K562 (cell line): ENCODE measurements around the gene PLXNB1. TPM values are rescaled to one million over a fixed set of nuclear protein-coding genes. Genes with fewer than 3 reads are reported as not detected.

Experiments
- BDP1 ChIP-seq: IDR thresholded peaks from 3 replicates; pipeline ENCODE4 v1.6.1; 2011; ENCODE audit not compliant: insufficient read length, insufficient read depth
- CBX2 ChIP-seq: fragments of 200-600 bp; sonication (generic); IDR thresholded peaks from one replicate; pipeline ENCODE4 v1.6.1; 2012; ENCODE audit warnings: mild to moderate bottlenecking, low read length, inconsistent platforms; ENCODE audit not compliant: insufficient read depth, poor library complexity, severe bottlenecking
- CCAR2 ChIP-seq: fragments of 200-400 bp; formaldehyde crosslinking; IDR thresholded peaks from 2 replicates; pipeline ENCODE4 v1.6.1; 2017; ENCODE audit warnings: mild to moderate bottlenecking, low read depth, low read length
- KLF13 ChIP-seq: fragments of 450-650 bp; IDR thresholded peaks from 2 replicates; pipeline ENCODE4 v1.6.1; 2016; ENCODE audit warnings: missing genetic modification characterization, low read depth, mild to moderate bottlenecking, missing compliant biosample characterization, moderate library complexity, borderline replicate concordance
- LARP7 ChIP-seq: fragments of 450-650 bp; IDR thresholded peaks from 2 replicates; pipeline ENCODE4 v1.6.1; 2016
- NFIC ChIP-seq: fragments of 450-650 bp; IDR thresholded peaks from 2 replicates; pipeline ENCODE4 v1.6.1; 2017; ENCODE audit warnings: mild to moderate bottlenecking, inconsistent platforms
- NR2C2 ChIP-seq, 2 experiments: fragments of 200-800 bp in 1 of 2; sonication (Bioruptor generic) in 1 of 2; sonication (generic) in 1 of 2; formaldehyde crosslinking in 1 of 2; IDR thresholded peaks; 2 replicates each; pipeline versions ENCODE4 v1.6.1 to v1.8.0; 2016 to 2022; ENCODE audit warnings: mild to moderate bottlenecking in 1 of 2, missing compliant biosample characterization in 1 of 2, missing genetic modification characterization in 1 of 2, missing genetic modification reagents in 1 of 2
- SIRT6 ChIP-seq: IDR thresholded peaks from one replicate; pipeline ENCODE4 v1.6.1; 2012; ENCODE audit warnings: low read depth, mild to moderate bottlenecking, control low read depth, inconsistent platforms, low read length, moderate library complexity
- ZNF232 ChIP-seq: sonication (generic); formaldehyde crosslinking; IDR thresholded peaks from 2 replicates; pipeline ENCODE4 v1.8.0; 2022; ENCODE audit warnings: mild to moderate bottlenecking, missing genetic modification reagents
- ZNF717 ChIP-seq: fragments of 250-450 bp; sonication (Bioruptor Pico); IDR thresholded peaks from 2 replicates; pipeline ENCODE4 v1.5.0; 2021
- ZNF764 ChIP-seq: fragments of 250-450 bp; sonication (Bioruptor Pico); IDR thresholded peaks from 2 replicates; pipeline ENCODE4 v1.4.0; 2020; ENCODE audit warnings: low read depth, mild to moderate bottlenecking, moderate library complexity
- polyA plus RNA-seq, 8 experiments: library from polyadenylated mRNA; depleted of rRNA in 4 of 8; stranded (reverse) in 5 of 8; unstranded in 3 of 8; fragments of >200 nt; fragmentation: Nextera tagmentation in 2 of 8; fragmentation: Illumina TruSeq in 1 of 8; extraction: Ambion mirVana in 2 of 8; extraction: Trizol in 1 of 8; gene quantifications; 2 replicates each; pipeline versions ENCODE4 v1.2.1 to v1.2.3, GENCODE V29; 2011 to 2014; ENCODE audit warnings: inconsistent platforms in 1 of 8, missing spikeins in 1 of 8
- total RNA-seq, 7 experiments: library from RNA; depleted of rRNA in 6 of 7; stranded (reverse); fragments of >200 nt in 6 of 7; fragmentation: Illumina TruSeq in 2 of 7; extraction: Trizol in 2 of 7; gene quantifications; 2 replicates each; pipeline versions ENCODE4 v1.2.1 to v1.2.3, GENCODE V29; 2011 to 2021; ENCODE audit warnings: low replicate concordance in 1 of 7
- TF ChIP-seq, protein P1 (sequence below): fragments of 250-450 bp; sonication (Bioruptor Pico); IDR thresholded peaks from 2 replicates; pipeline ENCODE4 v1.8.0; 2021; ENCODE audit warnings: moderate library complexity, mild to moderate bottlenecking, inconsistent platforms
- TF ChIP-seq, protein P2 (sequence below): fragments of 450-650 bp; IDR thresholded peaks from 2 replicates; pipeline ENCODE4 v1.6.1; 2018; ENCODE audit not compliant: partially characterized antibody
- TF ChIP-seq, protein P3 (sequence below), 2 experiments: fragments of 450-650 bp in 1 of 2; sonication (generic) in 1 of 2; formaldehyde crosslinking in 1 of 2; IDR thresholded peaks; 2 replicates each; pipeline versions ENCODE4 v1.7.1 to v1.9.0; 2016 to 2022; ENCODE audit warnings: inconsistent platforms in 1 of 2, mild to moderate bottlenecking in 1 of 2, missing genetic modification reagents in 1 of 2

PLXNB1 gene
- total and polyA plus RNA-seq, 9 of the 15 experiments (the other 6 are each of a cell fraction or from before 2014, with no cell fraction given): 0.17 to 17.4 (median 6.0) TPM

DNA sequence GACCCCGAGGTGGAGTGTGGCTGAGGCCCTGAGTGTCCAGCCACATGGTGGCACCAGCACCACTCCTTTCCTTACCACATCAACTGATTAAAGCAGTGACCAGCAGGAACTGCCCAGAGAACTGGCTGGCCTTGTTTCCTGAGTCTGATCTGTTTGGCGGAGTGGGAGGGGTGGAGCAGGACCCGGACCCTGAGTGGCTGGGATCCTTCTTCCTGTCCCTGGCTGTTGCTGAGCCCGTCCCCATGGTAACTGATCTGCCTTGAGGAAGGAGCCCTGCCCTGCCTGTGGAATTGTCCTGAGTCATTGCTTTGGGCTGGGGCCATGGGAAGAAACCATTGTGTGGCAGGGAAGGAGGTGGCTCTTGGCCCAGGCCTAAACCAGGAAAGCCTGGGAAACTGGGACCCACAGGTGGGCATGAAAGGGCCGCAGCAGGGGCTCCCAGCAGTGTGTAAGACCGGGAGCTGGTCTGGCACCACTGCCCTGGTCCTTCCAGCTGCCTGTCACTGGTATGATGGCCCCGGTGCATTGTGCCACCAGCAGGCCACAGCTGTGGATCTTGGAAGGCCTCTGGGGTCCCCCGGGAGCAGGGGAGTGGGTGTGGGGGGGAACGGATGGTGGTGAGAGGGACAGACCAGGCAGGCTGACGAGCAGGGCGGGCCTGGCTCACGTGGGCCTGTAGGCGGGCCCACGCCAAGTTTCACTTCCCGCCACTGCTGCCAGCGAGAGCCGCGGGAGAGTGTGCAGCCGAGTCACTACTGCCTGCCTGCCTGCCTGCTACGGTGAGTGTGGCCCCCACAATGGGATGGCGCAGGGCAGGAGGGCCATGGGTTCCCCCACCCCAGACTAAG is 35.9 kb upstream of the PLXNB1 start (continued):
- TF ChIP-seq ZNF764 (no peak), NR2C2 (CRISPR knock-in tag; IDR thresholded peaks at IDR 0.05) (no peak), NR2C2 (tag; IDR thresholded peaks at IDR 0.05) (no peak), ZNF717 (CRISPR knock-in tag) (no peak), BDP1 (no peak), SIRT6 (no peak), NFIC (peak; percentile 68), ZNF232 (no peak), LARP7 (no peak), CCAR2 (no peak), KLF13 (tag) (no peak), CBX2 (no peak)
- TF ChIP-seq, protein P1, sequence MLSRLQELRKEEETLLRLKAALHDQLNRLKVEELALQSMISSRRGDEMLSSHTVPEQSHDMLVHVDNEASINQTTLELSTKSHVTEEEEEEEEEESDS (CRISPR knock-in tag): no peak
- TF ChIP-seq, protein P2, sequence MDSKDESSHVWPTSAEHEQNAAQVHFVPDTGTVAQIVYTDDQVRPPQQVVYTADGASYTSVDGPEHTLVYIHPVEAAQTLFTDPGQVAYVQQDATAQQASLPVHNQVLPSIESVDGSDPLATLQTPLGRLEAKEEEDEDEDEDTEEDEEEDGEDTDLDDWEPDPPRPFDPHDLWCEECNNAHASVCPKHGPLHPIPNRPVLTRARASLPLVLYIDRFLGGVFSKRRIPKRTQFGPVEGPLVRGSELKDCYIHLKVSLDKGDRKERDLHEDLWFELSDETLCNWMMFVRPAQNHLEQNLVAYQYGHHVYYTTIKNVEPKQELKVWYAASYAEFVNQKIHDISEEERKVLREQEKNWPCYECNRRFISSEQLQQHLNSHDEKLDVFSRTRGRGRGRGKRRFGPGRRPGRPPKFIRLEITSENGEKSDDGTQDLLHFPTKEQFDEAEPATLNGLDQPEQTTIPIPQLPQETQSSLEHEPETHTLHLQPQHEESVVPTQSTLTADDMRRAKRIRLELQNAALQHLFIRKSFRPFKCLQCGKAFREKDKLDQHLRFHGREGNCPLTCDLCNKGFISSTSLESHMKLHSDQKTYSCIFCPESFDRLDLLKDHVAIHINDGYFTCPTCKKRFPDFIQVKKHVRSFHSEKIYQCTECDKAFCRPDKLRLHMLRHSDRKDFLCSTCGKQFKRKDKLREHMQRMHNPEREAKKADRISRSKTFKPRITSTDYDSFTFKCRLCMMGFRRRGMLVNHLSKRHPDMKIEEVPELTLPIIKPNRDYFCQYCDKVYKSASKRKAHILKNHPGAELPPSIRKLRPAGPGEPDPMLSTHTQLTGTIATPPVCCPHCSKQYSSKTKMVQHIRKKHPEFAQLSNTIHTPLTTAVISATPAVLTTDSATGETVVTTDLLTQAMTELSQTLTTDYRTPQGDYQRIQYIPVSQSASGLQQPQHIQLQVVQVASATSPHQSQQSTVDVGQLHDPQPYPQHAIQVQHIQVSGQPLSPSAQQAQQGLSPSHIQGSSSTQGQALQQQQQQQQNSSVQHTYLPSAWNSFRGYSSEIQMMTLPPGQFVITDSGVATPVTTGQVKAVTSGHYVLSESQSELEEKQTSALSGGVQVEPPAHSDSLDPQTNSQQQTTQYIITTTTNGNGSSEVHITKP: peak; percentile 98
- TF ChIP-seq, protein P3, sequence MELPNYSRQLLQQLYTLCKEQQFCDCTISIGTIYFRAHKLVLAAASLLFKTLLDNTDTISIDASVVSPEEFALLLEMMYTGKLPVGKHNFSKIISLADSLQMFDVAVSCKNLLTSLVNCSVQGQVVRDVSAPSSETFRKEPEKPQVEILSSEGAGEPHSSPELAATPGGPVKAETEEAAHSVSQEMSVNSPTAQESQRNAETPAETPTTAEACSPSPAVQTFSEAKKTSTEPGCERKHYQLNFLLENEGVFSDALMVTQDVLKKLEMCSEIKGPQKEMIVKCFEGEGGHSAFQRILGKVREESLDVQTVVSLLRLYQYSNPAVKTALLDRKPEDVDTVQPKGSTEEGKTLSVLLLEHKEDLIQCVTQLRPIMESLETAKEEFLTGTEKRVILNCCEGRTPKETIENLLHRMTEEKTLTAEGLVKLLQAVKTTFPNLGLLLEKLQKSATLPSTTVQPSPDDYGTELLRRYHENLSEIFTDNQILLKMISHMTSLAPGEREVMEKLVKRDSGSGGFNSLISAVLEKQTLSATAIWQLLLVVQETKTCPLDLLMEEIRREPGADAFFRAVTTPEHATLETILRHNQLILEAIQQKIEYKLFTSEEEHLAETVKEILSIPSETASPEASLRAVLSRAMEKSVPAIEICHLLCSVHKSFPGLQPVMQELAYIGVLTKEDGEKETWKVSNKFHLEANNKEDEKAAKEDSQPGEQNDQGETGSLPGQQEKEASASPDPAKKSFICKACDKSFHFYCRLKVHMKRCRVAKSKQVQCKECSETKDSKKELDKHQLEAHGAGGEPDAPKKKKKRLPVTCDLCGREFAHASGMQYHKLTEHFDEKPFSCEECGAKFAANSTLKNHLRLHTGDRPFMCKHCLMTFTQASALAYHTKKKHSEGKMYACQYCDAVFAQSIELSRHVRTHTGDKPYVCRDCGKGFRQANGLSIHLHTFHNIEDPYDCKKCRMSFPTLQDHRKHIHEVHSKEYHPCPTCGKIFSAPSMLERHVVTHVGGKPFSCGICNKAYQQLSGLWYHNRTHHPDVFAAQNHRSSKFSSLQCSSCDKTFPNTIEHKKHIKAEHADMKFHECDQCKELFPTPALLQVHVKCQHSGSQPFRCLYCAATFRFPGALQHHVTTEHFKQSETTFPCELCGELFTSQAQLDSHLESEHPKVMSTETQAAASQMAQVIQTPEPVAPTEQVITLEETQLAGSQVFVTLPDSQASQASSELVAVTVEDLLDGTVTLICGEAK (IDR thresholded peaks at IDR 0.05): no peak
- TF ChIP-seq, protein P3 (CRISPR knock-in tag; IDR thresholded peaks at IDR 0.05): no peak
